Measurements from ENCODE around the gene FGFR4.

- no peak for TF ChIP-seq POLR2A (IDR thresholded peaks at IDR 0.05; ENCODE audit: low read length)
- TF ChIP-seq GATA1 (IDR thresholded peaks at IDR 0.05; ENCODE audit: low read depth, low read length), result no peak
Observed at GRCh38 chr5:177049285-177049684, 37.4 kb upstream of the FGFR4 start.

Measured in erythroblast (primary cell).